Measurements from ENCODE around the gene ZNF385A. TPM values are rescaled to one million over a fixed set of nuclear protein-coding genes. Genes with fewer than 3 reads are reported as not detected.
A peak's percentile ranks its signal among the peaks of the same experiment; 100 is the strongest.

The ZNF385A gene
- total RNA-seq, 2 experiments from 2014 or later: 3.8 to 4.7 TPM

DNA sequence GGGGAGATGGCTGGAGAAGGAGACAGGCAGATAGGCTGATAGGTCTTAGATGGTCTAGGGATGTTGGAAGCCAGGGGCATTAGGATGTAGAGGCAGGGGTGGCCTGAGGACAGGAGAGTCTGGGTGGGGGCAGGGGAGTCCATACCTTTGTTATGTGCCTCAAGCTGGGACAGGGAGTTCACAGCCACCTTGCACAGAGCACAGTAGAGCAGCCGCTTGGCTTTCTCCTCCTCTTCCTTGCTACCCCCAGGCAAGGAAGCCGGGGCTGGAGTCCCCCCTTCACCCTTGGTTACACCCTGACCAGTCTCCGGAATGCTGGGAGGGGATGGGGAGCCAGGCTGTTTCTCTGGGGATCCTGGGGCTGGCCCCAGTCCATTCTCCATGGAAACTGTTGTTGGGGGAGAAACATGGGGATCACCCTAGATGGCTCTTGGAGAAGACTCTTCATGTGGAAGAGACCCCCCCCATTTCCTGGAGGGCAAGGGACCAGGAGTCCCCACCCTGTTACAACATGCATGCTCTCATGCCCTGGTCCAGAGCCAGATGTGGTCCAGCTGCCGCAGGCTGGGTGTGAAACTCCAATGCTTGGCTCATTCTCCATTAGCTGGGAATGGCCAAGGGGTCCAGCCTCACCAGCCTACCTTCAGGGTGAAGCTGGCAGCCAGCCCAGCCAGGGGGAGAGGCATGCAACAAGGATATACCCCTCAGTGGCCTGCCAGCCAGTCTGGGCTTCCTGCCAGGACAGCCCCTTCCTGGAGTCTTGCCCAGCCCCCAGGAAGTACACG is 13.0 kb downstream of the ZNF385A start:
- POLR2A ChIA-PET: interaction anchor here (1.1 kb wide), 1 partner anchor 91 kb away, joined by 3 read pairs; the partner anchor contains the start of gene HNRNPA1
- peaks cover 27% of the 10 kb centered on the region for H3K4me1 Mint-ChIP-seq (ENCODE audit: low read depth)
- H3K27ac Mint-ChIP-seq: no peak overlapping the region
- Histone ChIP-seq H3K9me3 (ENCODE audit: control insufficient read depth in 1 of 2, insufficient read depth in 1 of 2, low read length in 2 of 2) (no peaks in the 10 kb centered on the region), H3K4me3 (ENCODE audit: low read length) (no peak overlapping the region), H3K36me3 (ENCODE audit: insufficient read depth, low read length) (no peaks in the 10 kb centered on the region), H3K27me3 (ENCODE audit: control insufficient read depth in 1 of 2, insufficient read depth in 2 of 2, low read length in 2 of 2) (no peaks in the 10 kb centered on the region), H3K4me1 (ENCODE audit: insufficient read depth, low read length) (peaks cover 26% of the 10 kb centered on the region), H3K27ac (ENCODE audit: low read depth in 1 of 2, low read length in 2 of 2) (no peak overlapping the region)
- no peaks in the 10 kb centered on the region for H3K36me3 Mint-ChIP-seq (ENCODE audit: low read depth)
- intact Hi-C loops (cut with DNase I, micrococcal nuclease): loop anchor here in 1 of 2 experiments (5.0 kb wide), 1 partner anchor 34 kb away; no protein-coding TSS in a partner anchor
- H3K9me3 Mint-ChIP-seq: no peaks in the 10 kb centered on the region
- DNase-seq: peak in 1 of 14 experiments; percentile 12
- CTCF ChIA-PET: interaction anchor here (1.2 to 1.6 kb wide), 2 partner anchors 8 to 104 kb away, joined by 3 to 5 read pairs; no protein-coding TSS in a partner anchor
- peak overlapping the region; percentile 21 for H3K4me3 Mint-ChIP-seq
- TF ChIP-seq, protein P1, sequence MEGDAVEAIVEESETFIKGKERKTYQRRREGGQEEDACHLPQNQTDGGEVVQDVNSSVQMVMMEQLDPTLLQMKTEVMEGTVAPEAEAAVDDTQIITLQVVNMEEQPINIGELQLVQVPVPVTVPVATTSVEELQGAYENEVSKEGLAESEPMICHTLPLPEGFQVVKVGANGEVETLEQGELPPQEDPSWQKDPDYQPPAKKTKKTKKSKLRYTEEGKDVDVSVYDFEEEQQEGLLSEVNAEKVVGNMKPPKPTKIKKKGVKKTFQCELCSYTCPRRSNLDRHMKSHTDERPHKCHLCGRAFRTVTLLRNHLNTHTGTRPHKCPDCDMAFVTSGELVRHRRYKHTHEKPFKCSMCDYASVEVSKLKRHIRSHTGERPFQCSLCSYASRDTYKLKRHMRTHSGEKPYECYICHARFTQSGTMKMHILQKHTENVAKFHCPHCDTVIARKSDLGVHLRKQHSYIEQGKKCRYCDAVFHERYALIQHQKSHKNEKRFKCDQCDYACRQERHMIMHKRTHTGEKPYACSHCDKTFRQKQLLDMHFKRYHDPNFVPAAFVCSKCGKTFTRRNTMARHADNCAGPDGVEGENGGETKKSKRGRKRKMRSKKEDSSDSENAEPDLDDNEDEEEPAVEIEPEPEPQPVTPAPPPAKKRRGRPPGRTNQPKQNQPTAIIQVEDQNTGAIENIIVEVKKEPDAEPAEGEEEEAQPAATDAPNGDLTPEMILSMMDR (IDR thresholded peaks at IDR 0.05): no peak
- ATAC-seq (ENCODE audit: poor library complexity): no peak
- no peaks in the 10 kb centered on the region for H3K27me3 Mint-ChIP-seq

DNA sequence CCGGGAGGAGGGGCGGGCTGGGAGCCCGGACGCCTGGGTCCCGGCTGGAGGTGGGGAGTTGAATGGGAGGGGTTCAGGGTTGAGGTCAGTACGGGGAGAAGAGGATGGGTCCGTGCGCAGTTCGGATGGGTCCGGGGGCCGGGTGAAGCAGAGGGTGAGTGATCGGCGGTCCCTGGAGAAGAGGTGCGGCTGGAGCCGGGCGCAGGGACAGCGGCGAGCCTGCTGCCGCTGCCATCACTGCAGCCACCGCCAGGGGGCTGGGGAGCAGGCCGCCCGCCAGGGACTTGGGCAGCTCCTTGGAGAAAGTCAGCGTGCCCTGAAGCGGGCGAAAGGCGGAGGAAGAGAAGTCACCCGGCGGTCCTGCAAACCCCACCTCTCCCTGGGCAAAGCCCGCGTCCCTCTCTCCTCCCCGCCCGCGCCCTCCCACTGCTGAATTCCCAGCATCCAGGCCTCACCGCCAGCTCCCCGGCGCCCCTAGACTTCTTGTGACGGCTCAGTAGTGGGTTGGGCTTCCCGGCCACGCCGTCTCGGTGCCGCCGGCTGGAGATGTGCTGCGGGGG is 14.3 kb downstream of the ZNF385A start:
- ChIA-PET CTCF (interaction anchor here (1.2 to 1.6 kb wide), 2 partner anchors 9 to 102 kb away, joined by 3 to 5 read pairs; no protein-coding TSS in a partner anchor), POLR2A (interaction anchor here (1.0 kb wide), 1 partner anchor 90 kb away, joined by 3 read pairs; the partner anchor contains the start of genes CBX5 and HNRNPA1)
- H3K27ac ChIP-seq (ENCODE audit: low read depth in 1 of 2, low read length in 2 of 2): no peak overlapping the region
- TF ChIP-seq, protein P1 (IDR thresholded peaks at IDR 0.05): no peak
- ATAC-seq (ENCODE audit: poor library complexity) (no peak), DNase-seq (peak in 3 of 14 experiments; percentile 32 to 42 (median 41))
- H3K4me1 Mint-ChIP-seq (ENCODE audit: low read depth): peaks cover 27% of the 10 kb centered on the region
- no peak overlapping the region for H3K4me3 ChIP-seq (ENCODE audit: low read length)
- H3K36me3 ChIP-seq (ENCODE audit: insufficient read depth, low read length): no peaks in the 10 kb centered on the region
- no peaks in the 10 kb centered on the region for H3K36me3 Mint-ChIP-seq (ENCODE audit: low read depth)
- intact Hi-C loops (cut with DNase I, micrococcal nuclease): loop anchor here in 1 of 2 experiments (5.0 kb wide), 1 partner anchor 33 kb away; no protein-coding TSS in a partner anchor
- no peak overlapping the region for H3K4me3 Mint-ChIP-seq
- no peak overlapping the region for H3K27ac Mint-ChIP-seq
- no peaks in the 10 kb centered on the region for H3K9me3 ChIP-seq (ENCODE audit: control insufficient read depth in 1 of 2, insufficient read depth in 1 of 2, low read length in 2 of 2)
- H3K4me1 ChIP-seq (ENCODE audit: insufficient read depth, low read length): peaks cover 26% of the 10 kb centered on the region
- H3K27me3 ChIP-seq (ENCODE audit: control insufficient read depth in 1 of 2, insufficient read depth in 2 of 2, low read length in 2 of 2): no peaks in the 10 kb centered on the region
- no peaks in the 10 kb centered on the region for H3K9me3 Mint-ChIP-seq
- no peaks in the 10 kb centered on the region for H3K27me3 Mint-ChIP-seq

DNA sequence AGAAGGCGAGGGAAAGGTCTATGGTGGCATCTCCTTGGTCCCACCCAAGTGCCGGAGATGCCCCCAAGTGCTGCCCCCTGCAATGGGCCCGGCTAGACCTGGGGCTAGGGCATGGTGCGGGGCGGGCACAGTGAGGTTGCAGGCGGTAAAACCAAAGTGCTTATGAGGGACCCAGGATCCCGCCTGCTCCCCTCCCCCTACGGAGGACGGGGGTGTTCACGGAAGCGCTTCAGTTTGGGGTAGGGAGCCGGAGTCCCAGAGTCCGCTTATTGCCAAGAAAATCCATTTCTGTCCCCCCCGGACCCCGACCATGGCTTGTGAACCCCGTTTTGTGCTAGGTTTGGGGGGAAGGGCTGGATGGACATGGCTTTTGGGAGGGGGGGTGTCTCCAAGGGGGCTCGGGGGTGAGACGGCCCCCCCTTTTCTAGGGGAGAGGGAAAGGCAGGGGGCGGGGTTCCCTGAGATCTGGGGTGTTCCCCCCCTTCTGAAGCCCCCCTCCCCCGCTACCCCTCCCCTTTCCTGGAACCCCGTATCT is 14.9 kb downstream of the ZNF385A start:
- Histone ChIP-seq H3K4me3 (ENCODE audit: low read length) (peak overlapping the region; percentile 12), H3K9me3 (ENCODE audit: control insufficient read depth in 1 of 2, insufficient read depth in 1 of 2, low read length in 2 of 2) (no peaks in the 10 kb centered on the region), H3K27ac (ENCODE audit: low read depth in 1 of 2, low read length in 2 of 2) (no peak overlapping the region), H3K4me1 (ENCODE audit: insufficient read depth, low read length) (peaks cover 28% of the 10 kb centered on the region), H3K27me3 (ENCODE audit: control insufficient read depth in 1 of 2, insufficient read depth in 2 of 2, low read length in 2 of 2) (no peaks in the 10 kb centered on the region), H3K36me3 (ENCODE audit: insufficient read depth, low read length) (no peaks in the 10 kb centered on the region)
- CTCF ChIA-PET: no interaction called here
- POLR2A ChIA-PET: interaction anchor here (1.0 kb wide), 1 partner anchor 89 kb away, joined by 3 read pairs; the partner anchor contains the start of genes CBX5 and HNRNPA1
- H3K4me1 Mint-ChIP-seq (ENCODE audit: low read depth): peaks cover 31% of the 10 kb centered on the region
- DNase-seq (peak in 1 of 14 experiments; percentile 37), ATAC-seq (ENCODE audit: poor library complexity) (no peak)
- H3K27ac Mint-ChIP-seq: no peak overlapping the region
- no peaks in the 10 kb centered on the region for H3K9me3 Mint-ChIP-seq
- peak overlapping the region; percentile 57 for H3K4me3 Mint-ChIP-seq
- TF ChIP-seq, protein P1 (IDR thresholded peaks at IDR 0.05): no peak
- H3K27me3 Mint-ChIP-seq: no peaks in the 10 kb centered on the region
- H3K36me3 Mint-ChIP-seq (ENCODE audit: low read depth): no peaks in the 10 kb centered on the region
- intact Hi-C loops (cut with DNase I, micrococcal nuclease): loop anchor here (2.0 to 10.0 kb wide), 6 partner anchors 32 to 365 kb away; partner anchors contain the start of genes HOXC8 (in 2 of the 2) and HOXC9 (in 1 of the 2)

All from CD4-positive, alpha-beta T cell (primary cell).